ENCODE data around the gene TEKTIP1.

The TEKTIP1 gene

GRCh38 chr19:3538965-3539755 lies at the start of gene TEKTIP1:
TSS of gene TEKTIP1 (plus strand) at chr19:3539174. CDS start at chr19:3539178, 4 bp downstream.
- no peak for DNase-seq (ENCODE audit: low read depth)

- DNase-seq (ENCODE audit: low read depth), result no peak
These were observed 47.4 kb upstream of the TEKTIP1 start for GRCh38 chr19:3491396-3492119.

GRCh38 chr19:3492131-3492839 lies 46.7 kb upstream of the TEKTIP1 start:
- DNase-seq (ENCODE audit: low read depth), result no peak

- DNase-seq (ENCODE audit: low read depth), result no peak
These were observed 46.1 kb upstream of the TEKTIP1 start for GRCh38 chr19:3492919-3493318.

GRCh38 chr19:3493651-3494050 lies 45.3 kb upstream of the TEKTIP1 start:
- no peak for DNase-seq (ENCODE audit: low read depth)

- no peak for DNase-seq (ENCODE audit: low read depth)
These were observed 44.9 kb upstream of the TEKTIP1 start for GRCh38 chr19:3494051-3494450.

- DNase-seq (ENCODE audit: low read depth), result no peak
These were observed 44.4 kb upstream of the TEKTIP1 start for GRCh38 chr19:3494559-3494958.

- no peak for DNase-seq (ENCODE audit: low read depth)
These were observed 42.3 kb upstream of the TEKTIP1 start for GRCh38 chr19:3496392-3497273.

- no peak for DNase-seq (ENCODE audit: low read depth)
These were observed 41.0 kb upstream of the TEKTIP1 start for GRCh38 chr19:3497757-3498520.

- DNase-seq (ENCODE audit: low read depth), result no peak
These were observed 39.1 kb upstream of the TEKTIP1 start for GRCh38 chr19:3499738-3500428.

GRCh38 chr19:3500429-3501101 lies 38.4 kb upstream of the TEKTIP1 start, which contains the start of gene DOHH:
TSS of gene DOHH (minus strand) at chr19:3500674. CDS start at chr19:3496814, 3,860 bp downstream.
- peak; percentile 97 for DNase-seq (ENCODE audit: low read depth)

- DNase-seq (ENCODE audit: low read depth), result no peak
These were observed 37.2 kb upstream of the TEKTIP1 start for GRCh38 chr19:3501780-3502179.

GRCh38 chr19:3503036-3503572 lies 35.9 kb upstream of the TEKTIP1 start:
- DNase-seq (ENCODE audit: low read depth), result no peak

- no peak for DNase-seq (ENCODE audit: low read depth)
These were observed 34.2 kb upstream of the TEKTIP1 start for GRCh38 chr19:3504735-3505134.

- DNase-seq (ENCODE audit: low read depth), result peak; percentile 96
These were observed 33.2 kb upstream of the TEKTIP1 start, which contains the start of gene FZR1 for GRCh38 chr19:3505598-3506383. TSS of gene FZR1 (plus strand) at chr19:3506311. CDS start at chr19:3522990, 16,679 bp downstream.

- DNase-seq (ENCODE audit: low read depth), result no peak
These were observed 32.3 kb upstream of the TEKTIP1 start for GRCh38 chr19:3506384-3507340.
